Right cardiac atrium (tissue), 5 donors: Measurements from ENCODE around the gene CKMT1B. TPM values are rescaled to one million over a fixed set of nuclear protein-coding genes. Genes with fewer than 3 reads are reported as not detected.
"Not testable (repeated sequence)": the region's sequence is repeated elsewhere in the genome, so short reads cannot be mapped to it uniquely, and the experiment has no call there.

Experiments
- ATAC-seq, 2 donors: fragments of 200-7000 bp; cut with Tn5 transposase; one replicate each; pipeline versions ENCODE4 v1.8.0 to v1.9.1; 2020; ENCODE audit warnings: moderate library complexity in 2 of 2, mild to moderate bottlenecking in 1 of 2
- DNase-seq, 3 donors: peaks; one replicate each; pipeline ENCODE4 v3.0.0-alpha.2; 2020
- H3K27ac ChIP-seq: one replicate; pipeline ENCODE4 v1.5.1; 2013; ENCODE audit warnings: mild to moderate bottlenecking, low read length, control low read depth, moderate library complexity
- H3K27me3 ChIP-seq: one replicate; pipeline ENCODE4 v1.6.1; 2013; ENCODE audit not compliant: control insufficient read depth, insufficient read depth
- H3K4me1 ChIP-seq: one replicate; pipeline ENCODE4 v1.6.1; 2013; ENCODE audit warnings: low read length; ENCODE audit not compliant: control insufficient read depth, insufficient read depth
- H3K4me3 ChIP-seq: one replicate; pipeline ENCODE4 v1.5.1; 2013; ENCODE audit warnings: low read length, control low read depth
- H3K9me3 ChIP-seq: one replicate; pipeline ENCODE4 v1.6.1; 2013; ENCODE audit warnings: low read length; ENCODE audit not compliant: control insufficient read depth
- WGBS: extraction: QIAGEN DNeasy Blood & Tissue Kit; methylation state at CpG from one replicate; pipeline ENCODE4 v1.1.7; 2013; 5-methylcytosine and 5-hydroxymethylcytosine counted together
- intact Hi-C, 4 donors: fragments of 100-400 bp; cut with DNase I; formaldehyde crosslinking; loops; one replicate each; pipeline versions ENCODE4 v1.11.0 to v1.14.0; 2022 to 2023
- long read RNA-seq, 4 donors: library from polyadenylated mRNA; unstranded; transcript quantifications; one replicate each; pipeline ENCODE4 v2.0.0, GENCODE V29; 2020 to 2021
- polyA plus RNA-seq: library from polyadenylated mRNA; stranded (reverse); fragments of 200-250 nt; gene quantifications from one replicate; pipeline ENCODE4 v1.2.3, GENCODE V29; 2013
- total RNA-seq, 4 donors: library from RNA; stranded (reverse); fragmentation: NEBNext Ultra II Directional; extraction: Animal tissue kit (Norgen Biotek cat#: 25700); gene quantifications; one replicate each; pipeline ENCODE4 v1.2.1, GENCODE V29; 2021
- donor health status: healthy with polysubstance abuse.
- donor health status: DM: no; HTN: yes; CAD: no.
- donor health status: DM: no; HTN: no; CAD: no.
- donor health status: DM: no; HTN: yes; CAD: no; lungs with severe emphysema.
- donor health status: DM: yes; HTN: yes; CAD: no.

Gene CKMT1B
- total RNA-seq (1 to 10 TPM in 1 of 4 donors, under 1 TPM in 3; 0.40 to 1.2 (median 0.57) TPM), polyA plus RNA-seq (2.7 TPM)
- long read RNA-seq, donor 1, result 0 reads
- long read RNA-seq, donor 2, partial matches to known transcripts, result 0 of 1 reads
- long read RNA-seq, donor 2, other reads (novel, unspliced or antisense), result 0 of 1 reads
- long read RNA-seq, donor 3, result 0 reads
- long read RNA-seq, donor 4, result 0 reads

GRCh38 chr15:43593328-43594190 lies at the start of gene CKMT1B:
TSS of gene CKMT1B (plus strand) at chr15:43594027. CDS start at chr15:43594219, 192 bp downstream.
- H3K27me3 ChIP-seq, H3K4me1 ChIP-seq, intact Hi-C loops, DNase-seq, H3K9me3 ChIP-seq, H3K27ac ChIP-seq, H3K4me3 ChIP-seq: not testable (repeated sequence)
- peak; percentile 54 to 61 for ATAC-seq
- no CpG with 5 or more reads among the region's 43 CpGs for WGBS

- H3K9me3 ChIP-seq, result no peaks in the 10 kb centered on the region
- no peak overlapping the region for H3K4me3 ChIP-seq
- no peaks in the 10 kb centered on the region for H3K27me3 ChIP-seq
- no peaks in the 10 kb centered on the region for H3K4me1 ChIP-seq
- intact Hi-C loops, result no loop called here
- H3K27ac ChIP-seq, result no peak overlapping the region
- DNase-seq (no peak), ATAC-seq (no peak)
These were observed 49.6 kb upstream of the CKMT1B start for GRCh38 chr15:43544266-43544665.

DNA sequence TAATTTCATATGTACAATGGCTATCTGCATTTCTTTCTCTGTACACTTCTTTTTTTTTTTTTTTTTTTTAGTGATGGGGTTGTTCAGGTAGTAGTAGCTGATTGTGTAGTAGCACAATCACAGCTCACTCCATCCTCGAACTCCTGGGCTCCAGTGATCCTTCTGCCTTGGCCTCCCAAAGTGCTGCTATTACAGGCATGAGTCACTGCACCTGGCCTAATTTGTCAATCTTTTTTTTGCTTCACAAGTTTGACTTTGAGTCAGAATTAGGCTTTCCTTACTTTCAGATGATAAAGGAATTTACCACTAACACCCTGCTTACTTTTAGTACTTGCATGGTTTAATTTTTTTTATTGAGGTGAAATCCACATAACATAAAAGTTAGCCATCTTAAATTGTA lies 48.4 kb upstream of the CKMT1B start:
- WGBS, result 83% methylated on average over 1 of the region's 1 CpG
- H3K4me3 ChIP-seq, result no peak overlapping the region
- DNase-seq (no peak), ATAC-seq (no peak)
- H3K27me3 ChIP-seq, result no peaks in the 10 kb centered on the region
- intact Hi-C loops, result no loop called here
- H3K4me1 ChIP-seq, result no peaks in the 10 kb centered on the region
- no peak overlapping the region for H3K27ac ChIP-seq
- no peaks in the 10 kb centered on the region for H3K9me3 ChIP-seq

DNA sequence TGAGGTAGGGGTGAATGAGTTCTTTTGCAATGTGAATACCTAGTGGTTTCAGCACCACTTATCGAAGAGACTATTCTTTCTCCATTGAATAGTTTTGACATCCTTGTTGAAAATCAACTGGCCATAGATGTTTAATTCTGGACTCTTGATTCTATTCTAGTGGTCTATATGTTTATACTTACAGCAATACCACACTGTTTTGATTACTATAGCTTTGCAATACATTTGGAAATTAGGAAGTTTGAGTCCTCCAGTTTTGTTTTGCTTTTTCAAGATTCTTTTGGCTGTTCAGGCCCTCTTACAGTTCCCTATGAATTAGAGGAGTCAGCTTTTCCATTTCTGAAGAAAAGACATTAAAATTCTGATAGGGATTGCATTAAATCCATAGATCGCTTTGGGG lies 46.3 kb upstream of the CKMT1B start:
- ATAC-seq (no peak), DNase-seq (no peak)
- Histone ChIP-seq H3K27ac (no peak overlapping the region), H3K9me3 (no peaks in the 10 kb centered on the region), H3K4me3 (no peak overlapping the region), H3K4me1 (no peaks in the 10 kb centered on the region), H3K27me3 (no peaks in the 10 kb centered on the region)
- WGBS, result 97% methylated on average over 2 of the region's 2 CpGs
- intact Hi-C loops, result no loop called here

DNA sequence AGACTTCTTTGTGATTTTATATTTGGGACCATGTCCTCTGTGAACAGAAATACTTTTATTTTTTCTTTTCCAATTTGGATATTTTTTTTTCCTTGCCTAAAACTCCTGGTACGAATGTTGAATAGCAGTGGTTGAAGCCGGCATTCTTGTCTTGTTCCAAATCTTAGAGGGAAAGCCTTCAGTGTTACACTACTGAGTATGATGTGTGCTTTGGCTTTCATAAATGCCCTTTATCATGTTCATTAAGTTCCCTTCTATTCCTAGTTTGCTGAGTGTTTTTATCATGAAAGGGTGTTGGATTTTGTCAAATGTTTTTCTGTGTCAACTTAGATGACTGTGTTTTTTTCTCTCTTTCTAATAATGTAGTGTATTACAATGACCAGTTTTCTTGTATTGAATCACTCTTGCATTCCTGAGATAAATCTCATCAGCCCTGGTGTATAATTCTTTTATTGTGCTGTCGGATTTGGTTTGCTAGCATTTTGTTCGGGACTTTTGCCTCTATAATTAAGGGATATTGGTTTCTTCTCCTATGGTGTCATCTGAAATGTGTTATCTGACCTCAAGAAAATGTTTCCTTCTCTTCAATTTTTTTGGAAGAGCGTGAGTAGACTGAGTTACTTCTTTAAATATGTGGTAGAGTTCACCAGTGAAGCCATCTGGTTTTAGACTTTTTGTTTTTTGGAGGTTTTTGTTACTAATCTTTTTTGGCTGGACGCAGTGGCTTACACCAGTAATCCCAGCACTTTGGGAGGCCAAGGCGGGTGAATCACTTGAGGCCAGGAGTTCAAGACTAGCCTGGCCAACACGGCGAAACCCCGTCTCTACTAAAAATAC lies 43.1 kb upstream of the CKMT1B start:
- Histone ChIP-seq H3K4me3 (no peak overlapping the region), H3K27me3 (no peaks in the 10 kb centered on the region), H3K4me1 (no peaks in the 10 kb centered on the region), H3K9me3 (no peaks in the 10 kb centered on the region), H3K27ac (no peak overlapping the region)
- 49% methylated on average over 10 of the region's 10 CpGs for WGBS
- ATAC-seq, result peak; percentile 51 to 69
- intact Hi-C loops, result no loop called here
- DNase-seq, result peak in 2 of 3 donors; percentile 41 to 62

DNA sequence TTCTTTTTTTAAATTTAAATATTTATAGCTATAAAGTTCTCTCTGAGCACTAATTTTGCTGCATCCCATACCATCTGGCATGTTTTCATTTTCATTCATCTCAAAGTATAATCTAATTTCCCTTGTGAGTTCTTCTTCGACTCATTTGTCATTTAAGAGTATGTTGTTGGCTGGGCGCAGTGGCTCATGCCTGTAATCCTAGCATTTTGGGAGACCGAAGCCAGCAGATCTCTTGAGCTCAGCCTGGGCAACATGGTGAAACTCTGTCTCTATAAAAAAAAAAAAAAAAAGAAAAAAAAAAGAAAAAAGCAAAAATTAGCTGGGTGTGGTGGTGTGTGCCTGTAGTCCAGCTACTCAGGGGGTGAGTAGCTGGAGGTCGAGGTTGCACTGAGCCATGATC lies 41.6 kb upstream of the CKMT1B start:
- 87% methylated on average over 4 of the region's 4 CpGs for WGBS
- H3K4me1 ChIP-seq, result no peaks in the 10 kb centered on the region
- ATAC-seq (no peak), DNase-seq (no peak)
- intact Hi-C loops, result no loop called here
- H3K9me3 ChIP-seq, result no peaks in the 10 kb centered on the region
- H3K4me3 ChIP-seq, result no peak overlapping the region
- no peaks in the 10 kb centered on the region for H3K27me3 ChIP-seq
- no peak overlapping the region for H3K27ac ChIP-seq

GRCh38 chr15:43552986-43553385 lies 40.8 kb upstream of the CKMT1B start:
- no peaks in the 10 kb centered on the region for H3K9me3 ChIP-seq
- intact Hi-C loops, result no loop called here
- no peaks in the 10 kb centered on the region for H3K4me1 ChIP-seq
- 71% methylated on average over 2 of the region's 2 CpGs for WGBS
- no peaks in the 10 kb centered on the region for H3K27me3 ChIP-seq
- H3K4me3 ChIP-seq, result no peak overlapping the region
- ATAC-seq (no peak), DNase-seq (no peak)
- no peak overlapping the region for H3K27ac ChIP-seq

DNA sequence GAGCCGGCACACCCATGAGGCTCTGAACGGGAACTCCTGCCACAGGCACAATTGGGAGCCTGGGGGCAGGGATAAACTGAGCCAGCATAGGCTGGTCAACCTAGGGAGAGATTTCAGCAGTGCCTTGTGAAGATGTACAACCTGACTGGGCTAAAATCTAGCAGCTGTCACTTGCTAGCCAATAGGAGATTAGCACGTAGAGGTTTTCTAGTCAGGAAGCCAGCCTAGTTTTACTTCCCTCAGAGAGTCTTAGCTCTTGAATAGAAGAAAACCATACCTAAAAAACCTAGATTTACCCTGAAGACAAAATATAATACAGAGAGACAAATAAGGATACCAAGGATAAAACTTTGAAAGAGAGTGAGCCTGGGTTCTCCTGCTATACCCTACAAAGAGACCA lies 31.1 kb upstream of the CKMT1B start:
- DNase-seq, intact Hi-C loops, H3K9me3 ChIP-seq, ATAC-seq, H3K4me1 ChIP-seq, H3K27ac ChIP-seq, H3K4me3 ChIP-seq, H3K27me3 ChIP-seq: not testable (repeated sequence)
- 100% methylated on average over 2 of the region's 3 CpGs for WGBS

DNA sequence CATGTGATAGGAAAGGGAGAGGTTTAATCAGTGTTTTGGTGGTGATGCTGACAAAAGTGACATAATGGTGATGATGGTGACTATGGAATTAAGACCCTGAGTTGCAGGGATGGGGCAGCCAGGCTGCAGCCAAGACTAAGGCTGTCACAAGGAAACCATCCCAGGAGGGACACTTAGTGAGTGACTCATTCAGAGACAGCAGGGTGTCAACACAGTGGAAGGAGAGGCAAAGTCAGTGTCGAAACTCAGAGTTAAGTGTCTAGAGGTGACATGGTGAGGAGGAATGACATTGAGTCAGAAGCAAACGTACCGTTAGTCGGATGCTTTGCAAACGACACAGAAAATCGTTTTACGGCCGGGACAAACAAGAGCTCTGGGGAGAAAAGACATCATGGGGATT lies 30.0 kb upstream of the CKMT1B start:
- no CpG with 5 or more reads among the region's 8 CpGs for WGBS
- intact Hi-C loops, DNase-seq, H3K27me3 ChIP-seq, H3K27ac ChIP-seq, H3K4me1 ChIP-seq, ATAC-seq, H3K4me3 ChIP-seq, H3K9me3 ChIP-seq: not testable (repeated sequence)

DNA sequence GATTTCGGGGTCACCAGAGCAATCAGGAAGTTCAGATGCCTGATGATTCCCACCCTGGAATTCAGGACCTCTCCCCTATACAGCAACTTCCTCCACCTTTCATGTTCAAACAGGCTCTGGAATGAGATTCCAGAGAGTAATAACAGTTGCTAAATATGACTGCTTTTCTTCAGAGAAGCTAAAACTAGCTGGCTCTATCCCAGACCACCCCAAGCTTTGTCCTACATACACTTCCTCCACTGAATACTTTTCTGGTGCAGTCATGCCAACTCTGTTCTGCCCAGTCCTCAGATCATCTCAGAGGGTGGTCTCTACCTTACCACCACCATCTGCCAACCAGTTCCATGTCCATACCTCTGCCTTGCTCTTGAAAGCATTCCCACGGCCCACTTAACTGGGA lies 27.2 kb upstream of the CKMT1B start:
- H3K4me3 ChIP-seq, H3K4me1 ChIP-seq, ATAC-seq, H3K27me3 ChIP-seq, H3K9me3 ChIP-seq, intact Hi-C loops, H3K27ac ChIP-seq, DNase-seq: not testable (repeated sequence)
- WGBS, result no CpG with 5 or more reads among the region's 2 CpGs

DNA sequence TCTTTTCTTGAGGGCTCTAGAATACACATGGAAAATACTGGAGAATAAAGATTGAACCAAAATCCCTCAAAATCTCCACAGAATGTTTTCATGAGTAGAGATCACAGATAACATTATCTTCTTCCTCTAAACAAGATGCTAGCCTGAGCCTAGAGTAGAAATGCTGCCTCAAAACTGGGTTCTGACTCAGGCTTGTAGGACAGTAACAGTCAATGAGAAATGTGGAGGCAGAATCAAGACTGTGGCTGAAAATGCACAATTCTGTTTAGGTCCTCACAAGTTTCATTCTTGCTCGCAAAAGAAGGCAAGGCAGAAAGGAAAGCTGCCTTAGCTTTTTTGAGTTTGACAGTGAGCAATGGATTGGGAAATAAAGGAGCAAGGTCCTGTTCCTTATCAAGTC lies 19.2 kb upstream of the CKMT1B start:
- H3K27me3 ChIP-seq, DNase-seq, intact Hi-C loops, ATAC-seq, H3K4me1 ChIP-seq, H3K27ac ChIP-seq, H3K4me3 ChIP-seq, H3K9me3 ChIP-seq: not testable (repeated sequence)
- WGBS, result no CpG with 5 or more reads among the region's 1 CpG
